AG04450 (cell line): ENCODE measurements around the gene TMEM62. TPM values are rescaled to one million over a fixed set of nuclear protein-coding genes. Genes with fewer than 3 reads are reported as not detected.
"Not testable (repeated sequence)": the region's sequence is repeated elsewhere in the genome, so short reads cannot be mapped to it uniquely, and the experiment has no call there.

Source experiments
- CTCF ChIA-PET: fragments of 300-600, 350-600 bp; formaldehyde crosslinking; extraction: SDS; loops from one replicate; lab custom pipeline; 2022; ENCODE audit warnings: antibody characterized with exemption, inconsistent platforms; lab: Charles Lee
- POLR2A ChIA-PET: fragments of 350-600 bp; formaldehyde crosslinking; extraction: SDS; loops from one replicate; lab custom pipeline; 2021; ENCODE audit warnings: antibody characterized with exemption, inconsistent platforms; lab: Yijun Ruan, JAX
- DNase-seq: peaks from one replicate; pipeline ENCODE4 v3.0.0-alpha.2; 2011; ENCODE audit warnings: low read depth, low spot score
- H3K27ac ChIP-seq: one replicate; pipeline ENCODE4 v1.5.1; 2012; ENCODE audit warnings: low read depth, low read length, control low read depth
- H3K27me3 ChIP-seq: one replicate; pipeline ENCODE4 v1.6.0; 2012; ENCODE audit warnings: low read length; ENCODE audit not compliant: control insufficient read depth, insufficient read depth
- H3K4me3 ChIP-seq: 2 replicates; pipeline ENCODE4 v1.5.1; 2011; ENCODE audit warnings: mild to moderate bottlenecking, low read depth, low read length, control low read depth
- H3K9me3 ChIP-seq: 2 replicates; pipeline ENCODE4 v1.5.1; 2012; ENCODE audit warnings: low read length; ENCODE audit not compliant: control insufficient read depth, insufficient read depth
- polyA plus RNA-seq: library from polyadenylated mRNA; depleted of rRNA; stranded (reverse); fragments of >200 nt; gene quantifications from 2 replicates; pipeline ENCODE4 v1.2.3, GENCODE V29; 2011
- TF ChIP-seq, protein P1 (sequence below): IDR thresholded peaks from 2 replicates; pipeline ENCODE4 v1.5.1; 2011; ENCODE audit warnings: low read depth, low read length, control low read depth, inconsistent platforms

TMEM62 gene
- polyA plus RNA-seq, 1 experiment, result 4.3 TPM

DNA sequence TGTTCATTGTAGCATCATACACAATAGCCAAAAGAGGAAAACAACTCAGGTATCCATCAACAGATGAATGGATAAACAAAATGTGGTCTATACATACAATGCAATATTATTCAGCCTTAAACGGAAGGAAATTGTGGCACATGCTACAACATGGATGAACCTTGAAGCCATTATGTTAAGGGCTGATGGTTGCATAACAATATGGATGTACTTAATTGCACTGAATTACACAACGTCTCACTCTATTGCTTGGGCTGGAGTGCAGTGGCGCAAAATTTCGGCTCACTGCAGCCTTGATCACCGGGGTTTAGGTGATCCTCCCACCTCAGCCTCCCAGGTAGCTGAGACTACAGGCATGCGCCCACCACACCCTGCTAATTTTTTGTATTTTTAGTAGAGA, 7.0 kb upstream of the TMEM62 start:
- no peak for DNase-seq
- Histone ChIP-seq H3K27me3 (no peaks in the 10 kb centered on the region), H3K9me3 (no peaks in the 10 kb centered on the region), H3K4me3 (no peak overlapping the region), H3K27ac (no peak overlapping the region)
- CTCF ChIA-PET, result no interaction called here
- POLR2A ChIA-PET, result no interaction called here
- TF ChIP-seq, protein P1, sequence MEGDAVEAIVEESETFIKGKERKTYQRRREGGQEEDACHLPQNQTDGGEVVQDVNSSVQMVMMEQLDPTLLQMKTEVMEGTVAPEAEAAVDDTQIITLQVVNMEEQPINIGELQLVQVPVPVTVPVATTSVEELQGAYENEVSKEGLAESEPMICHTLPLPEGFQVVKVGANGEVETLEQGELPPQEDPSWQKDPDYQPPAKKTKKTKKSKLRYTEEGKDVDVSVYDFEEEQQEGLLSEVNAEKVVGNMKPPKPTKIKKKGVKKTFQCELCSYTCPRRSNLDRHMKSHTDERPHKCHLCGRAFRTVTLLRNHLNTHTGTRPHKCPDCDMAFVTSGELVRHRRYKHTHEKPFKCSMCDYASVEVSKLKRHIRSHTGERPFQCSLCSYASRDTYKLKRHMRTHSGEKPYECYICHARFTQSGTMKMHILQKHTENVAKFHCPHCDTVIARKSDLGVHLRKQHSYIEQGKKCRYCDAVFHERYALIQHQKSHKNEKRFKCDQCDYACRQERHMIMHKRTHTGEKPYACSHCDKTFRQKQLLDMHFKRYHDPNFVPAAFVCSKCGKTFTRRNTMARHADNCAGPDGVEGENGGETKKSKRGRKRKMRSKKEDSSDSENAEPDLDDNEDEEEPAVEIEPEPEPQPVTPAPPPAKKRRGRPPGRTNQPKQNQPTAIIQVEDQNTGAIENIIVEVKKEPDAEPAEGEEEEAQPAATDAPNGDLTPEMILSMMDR, result no peak

DNA sequence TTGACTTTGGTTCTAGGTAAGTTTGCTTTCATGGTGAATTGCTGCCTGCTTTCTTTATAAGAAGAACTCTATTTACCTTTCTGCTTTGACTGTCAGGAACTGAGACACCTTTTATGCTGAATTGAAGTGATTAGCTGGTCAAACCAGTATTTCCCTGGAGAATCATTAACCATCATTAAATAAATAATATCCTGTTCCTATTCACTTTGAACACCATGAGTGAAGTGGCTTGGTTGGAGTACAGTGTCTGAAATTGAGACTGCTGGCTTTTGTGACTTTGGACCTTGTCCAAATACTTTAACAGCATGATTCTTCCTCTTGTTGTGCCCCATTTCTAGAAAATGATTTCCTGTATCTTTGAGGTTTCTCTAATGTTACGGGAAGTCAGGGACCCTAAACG, 5.6 kb upstream of the TMEM62 start:
- ChIA-PET CTCF (no interaction called here), POLR2A (no interaction called here)
- DNase-seq, result no peak
- H3K4me3 ChIP-seq, result no peak overlapping the region
- no peaks in the 10 kb centered on the region for H3K9me3 ChIP-seq
- no peak overlapping the region for H3K27ac ChIP-seq
- TF ChIP-seq, protein P1, result no peak
- H3K27me3 ChIP-seq, result no peaks in the 10 kb centered on the region

DNA sequence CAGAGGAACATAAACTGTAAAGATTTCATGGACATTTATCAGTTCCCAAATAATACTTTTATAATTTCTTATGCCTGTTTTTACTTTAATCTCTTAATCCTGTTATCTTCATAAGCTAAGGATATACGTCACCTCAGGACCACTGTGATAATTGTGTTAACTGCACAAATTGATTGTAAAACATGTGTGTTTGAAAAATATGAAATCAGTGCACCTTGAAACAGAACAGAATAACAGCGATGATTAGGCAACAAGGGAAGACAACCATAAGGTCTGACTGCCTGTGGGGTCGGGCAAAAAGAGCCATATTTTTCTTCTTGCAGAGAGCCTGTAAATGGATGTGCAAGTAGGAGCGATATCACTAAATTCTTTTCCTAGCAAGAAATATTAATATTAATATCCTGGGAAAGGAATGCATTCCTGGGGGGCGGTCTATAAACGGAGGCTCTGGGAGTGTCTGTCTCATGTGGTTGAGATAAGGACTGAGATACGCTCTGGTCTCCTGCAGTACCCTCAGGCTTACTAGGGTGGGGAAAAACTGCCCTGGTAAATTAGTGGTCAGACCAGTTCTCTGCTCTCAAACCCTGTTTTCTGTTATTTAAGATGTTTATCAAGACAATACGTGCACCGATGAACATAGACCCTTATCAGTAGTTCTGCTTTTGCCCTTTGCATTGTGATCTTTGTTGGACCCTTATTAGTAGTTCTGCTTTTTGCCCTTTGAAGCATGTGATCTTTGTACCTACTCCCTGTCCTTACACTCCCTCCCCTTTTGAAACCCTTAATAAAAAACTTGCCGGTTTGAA, 5.0 kb upstream of the TMEM62 start:
- H3K4me3 ChIP-seq, H3K27me3 ChIP-seq, POLR2A ChIA-PET, H3K27ac ChIP-seq, DNase-seq, CTCF ChIA-PET, H3K9me3 ChIP-seq: not testable (repeated sequence)

DNA sequence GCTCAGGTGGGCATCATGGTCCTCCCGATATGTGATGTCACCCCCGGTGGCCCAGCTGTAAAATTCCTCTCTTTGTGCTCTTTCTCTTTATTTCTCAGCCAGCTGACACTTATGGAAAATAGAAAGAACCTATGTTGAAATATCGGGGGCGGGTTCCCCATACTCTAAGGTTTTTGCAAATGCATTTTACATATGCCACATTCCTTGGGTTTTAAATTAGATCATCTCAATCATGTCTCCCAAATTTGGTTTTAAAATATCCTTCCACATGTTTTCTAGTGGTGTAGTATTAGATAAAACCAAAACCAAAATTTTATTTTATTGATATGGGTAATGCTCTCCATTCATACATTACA, 4.4 kb upstream of the TMEM62 start:
- no peaks in the 10 kb centered on the region for H3K27me3 ChIP-seq
- TF ChIP-seq, protein P1, result no peak

DNA sequence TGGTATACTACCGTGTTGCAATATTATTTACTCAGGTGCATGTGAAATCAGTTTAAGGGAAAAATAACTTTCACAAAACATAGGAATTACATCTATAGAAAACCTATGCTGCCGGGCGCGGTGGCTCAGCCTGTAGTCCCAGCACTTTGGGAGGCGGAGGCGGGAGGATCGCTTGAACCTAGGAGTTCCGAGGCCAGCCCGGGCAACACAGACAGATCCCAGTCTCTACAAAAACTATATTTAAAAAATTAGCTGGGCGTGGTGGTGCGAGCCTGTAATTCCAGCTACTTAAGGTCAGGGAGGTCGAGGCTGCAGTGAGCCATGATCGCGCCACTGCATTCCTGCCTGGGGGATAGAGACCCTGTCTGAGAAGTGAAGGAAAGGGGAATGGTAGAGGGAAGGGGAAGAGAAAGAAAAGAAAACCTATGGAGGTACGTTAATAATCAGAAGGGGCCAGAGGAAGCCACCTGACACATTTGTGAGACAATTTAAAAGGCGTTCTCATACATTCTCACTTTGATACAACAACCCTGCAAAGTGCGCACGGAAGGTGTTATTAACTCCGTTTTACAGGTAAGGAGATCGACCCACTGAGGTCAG, 456 bp upstream of the TMEM62 start:
- TF ChIP-seq, protein P1, result no peak
- Histone ChIP-seq H3K27me3 (no peaks in the 10 kb centered on the region), H3K27ac (no peak overlapping the region), H3K4me3 (peak overlapping the region; percentile 72), H3K9me3 (no peaks in the 10 kb centered on the region)
- ChIA-PET CTCF (interaction anchor here (0.6 to 1.0 kb wide), 2 partner anchors 19 to 152 kb away, joined by 3 to 8 read pairs; no protein-coding TSS in a partner anchor), POLR2A (no interaction called here)
- no peak for DNase-seq

More for the DNA sequence above, 4.4 kb upstream of the TMEM62 start:
- Histone ChIP-seq H3K4me3 (no peak overlapping the region), H3K27ac (no peak overlapping the region), H3K9me3 (no peaks in the 10 kb centered on the region)
- CTCF ChIA-PET, result no interaction called here
- no peak for DNase-seq
- POLR2A ChIA-PET, result no interaction called here
